ENCODE results near the gene WWOX.

The WWOX gene

GRCh38 chr16:78365366-78365765, 265.9 kb downstream of the WWOX start:
- DNase-seq: no peak

GRCh38 chr16:78368121-78369102, 269.0 kb downstream of the WWOX start:
- no peak for DNase-seq

DNA sequence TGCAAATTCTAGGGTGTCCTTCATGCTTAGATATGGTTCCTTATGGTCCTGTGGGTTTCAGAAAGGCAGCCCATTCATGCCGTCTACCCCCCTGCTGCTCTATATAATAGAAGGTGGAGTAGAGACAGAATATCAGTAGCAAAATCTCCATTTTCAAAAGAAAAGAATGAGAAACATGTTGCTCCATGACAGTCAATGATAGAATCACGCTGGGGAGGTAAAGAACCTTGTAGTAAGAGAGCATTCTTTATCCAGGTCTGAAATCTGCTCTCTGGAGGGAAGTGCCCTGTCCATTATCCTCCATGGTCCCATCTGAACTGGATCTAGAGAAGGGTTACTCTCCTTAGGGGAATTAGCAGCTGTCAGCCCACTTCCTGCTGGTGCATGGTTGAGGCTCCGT, 272.8 kb downstream of the WWOX start:
- no peak for DNase-seq

DNA sequence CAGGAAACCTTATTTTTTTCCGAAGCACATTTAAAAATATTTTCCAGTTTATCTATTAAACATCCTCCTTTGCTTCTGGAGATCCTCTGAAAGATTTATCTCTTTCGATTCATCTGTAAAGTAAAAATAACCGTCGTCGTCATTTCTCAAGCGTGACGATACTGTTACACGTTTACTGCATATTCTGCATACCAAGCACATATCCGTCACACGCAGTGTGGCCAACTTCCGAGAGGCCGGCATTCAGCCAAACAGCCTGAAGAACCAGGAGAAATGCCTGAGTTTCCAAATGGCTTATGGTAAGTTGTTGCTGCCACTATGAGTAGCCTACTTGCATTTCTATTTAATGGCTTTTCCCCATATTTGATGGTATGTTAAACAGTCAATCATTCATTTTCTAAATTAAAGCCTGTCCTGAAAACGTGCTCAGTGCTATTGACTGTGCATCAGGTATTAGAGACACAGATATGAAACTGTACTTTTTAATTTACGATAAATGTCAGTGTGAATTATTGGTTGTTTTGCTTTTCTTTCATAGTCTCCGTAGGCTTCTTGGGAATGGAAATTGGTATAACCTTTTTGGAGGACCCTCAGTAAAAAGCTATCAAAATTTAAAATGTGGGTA, 275.7 kb downstream of the WWOX start:
- no peak for DNase-seq

GRCh38 chr16:78376452-78376851, 277.0 kb downstream of the WWOX start:
- no peak for DNase-seq

- no peak for DNase-seq
Observed at GRCh38 chr16:78377312-78377711, 277.9 kb downstream of the WWOX start.

GRCh38 chr16:78381060-78381459, 281.6 kb downstream of the WWOX start:
- no peak for DNase-seq

GRCh38 chr16:78383118-78383517, 283.7 kb downstream of the WWOX start:
- DNase-seq: no peak

DNA sequence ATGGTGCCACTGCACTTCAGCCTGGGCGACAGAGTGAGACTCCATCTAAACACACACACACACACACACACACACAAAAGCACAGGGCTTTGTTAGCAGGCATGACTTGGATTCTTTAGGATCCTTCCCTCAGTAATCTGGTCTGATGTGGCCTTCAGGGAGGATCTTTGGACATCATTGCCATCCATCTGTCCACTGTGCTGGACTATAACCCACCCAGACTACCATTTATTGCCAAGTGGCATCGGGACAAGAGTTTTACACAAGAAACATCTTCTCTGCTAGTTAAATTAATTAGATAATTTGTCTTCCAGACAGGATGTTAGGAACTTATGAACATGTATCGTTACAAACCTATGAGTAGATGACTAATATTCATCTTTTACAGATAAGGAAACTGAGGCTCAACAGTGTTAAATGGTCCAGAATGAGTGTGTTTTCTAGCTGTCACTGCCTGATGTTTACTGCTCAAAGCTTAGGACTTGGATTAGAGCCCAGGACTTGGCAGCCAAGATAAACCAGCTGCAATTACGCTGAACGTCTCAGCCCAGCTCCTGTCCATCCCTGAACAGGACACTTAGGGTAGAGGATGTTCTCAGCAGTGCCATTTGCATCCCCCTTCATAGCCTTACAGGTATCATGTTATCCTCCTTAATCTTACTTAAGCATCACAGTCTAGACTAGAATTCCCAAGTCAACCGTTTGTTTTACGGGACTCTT, 285.8 kb downstream of the WWOX start:
- DNase-seq: no peak

DNA sequence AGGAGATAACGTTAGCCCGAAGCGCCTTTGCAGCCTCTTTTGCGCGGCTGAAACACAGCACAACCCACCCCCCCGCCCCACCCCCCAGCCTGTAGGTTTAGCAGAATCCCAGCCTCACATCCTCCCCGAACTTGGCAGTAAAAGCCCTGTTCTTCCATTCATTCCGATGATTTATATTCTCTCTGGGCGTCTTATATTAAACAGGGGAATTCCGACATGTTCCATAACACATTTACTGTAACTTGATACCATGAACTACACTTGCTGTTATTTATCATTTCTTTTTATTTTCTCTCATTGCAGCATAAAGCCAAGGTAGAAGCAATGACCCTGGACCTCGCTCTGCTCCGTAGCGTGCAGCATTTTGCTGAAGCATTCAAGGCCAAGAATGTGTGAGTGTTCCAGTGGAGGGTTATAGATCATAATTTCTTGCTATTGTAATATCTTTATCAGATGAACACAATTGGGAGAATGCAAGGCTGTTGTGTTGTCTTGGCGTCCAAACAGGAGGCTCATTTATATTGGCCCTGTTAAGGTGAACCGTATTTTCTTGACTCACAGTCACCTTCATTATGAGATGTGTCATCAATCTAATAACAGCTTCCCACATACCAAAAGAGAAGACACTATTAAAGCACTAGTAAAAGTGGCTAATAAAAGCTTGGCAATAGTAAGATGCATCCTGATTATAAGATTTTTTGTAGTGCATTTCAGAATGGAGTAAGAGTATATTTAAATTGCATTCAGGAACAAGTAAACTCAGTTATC, 287.3 kb downstream of the WWOX start:
- DNase-seq: no peak

DNA sequence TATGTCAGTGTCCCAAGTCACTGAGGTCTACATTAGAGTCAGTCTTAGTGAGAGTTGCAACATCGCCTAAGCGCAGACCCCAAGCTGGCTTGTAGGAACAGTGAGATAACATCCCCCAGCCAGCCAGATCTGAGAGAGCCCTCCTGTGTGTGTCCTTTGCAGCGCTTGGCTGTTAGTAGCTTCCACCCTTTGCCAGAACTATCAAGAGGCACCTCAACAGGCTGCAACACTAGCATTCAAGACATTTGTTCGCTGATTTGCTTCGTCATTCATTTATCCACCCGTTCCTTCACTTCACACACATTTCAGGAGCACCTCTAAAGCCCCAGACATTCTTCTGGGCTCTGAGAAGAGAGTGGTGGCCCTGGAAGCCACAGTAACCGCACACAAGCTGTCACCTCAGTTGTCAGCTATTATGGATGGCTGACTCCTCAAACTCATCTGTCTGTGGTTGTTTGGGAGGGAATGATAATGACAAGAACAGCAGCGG, 289.6 kb downstream of the WWOX start:
- DNase-seq: no peak

- DNase-seq: no peak
Observed at GRCh38 chr16:78390092-78390491, 290.6 kb downstream of the WWOX start.

DNA sequence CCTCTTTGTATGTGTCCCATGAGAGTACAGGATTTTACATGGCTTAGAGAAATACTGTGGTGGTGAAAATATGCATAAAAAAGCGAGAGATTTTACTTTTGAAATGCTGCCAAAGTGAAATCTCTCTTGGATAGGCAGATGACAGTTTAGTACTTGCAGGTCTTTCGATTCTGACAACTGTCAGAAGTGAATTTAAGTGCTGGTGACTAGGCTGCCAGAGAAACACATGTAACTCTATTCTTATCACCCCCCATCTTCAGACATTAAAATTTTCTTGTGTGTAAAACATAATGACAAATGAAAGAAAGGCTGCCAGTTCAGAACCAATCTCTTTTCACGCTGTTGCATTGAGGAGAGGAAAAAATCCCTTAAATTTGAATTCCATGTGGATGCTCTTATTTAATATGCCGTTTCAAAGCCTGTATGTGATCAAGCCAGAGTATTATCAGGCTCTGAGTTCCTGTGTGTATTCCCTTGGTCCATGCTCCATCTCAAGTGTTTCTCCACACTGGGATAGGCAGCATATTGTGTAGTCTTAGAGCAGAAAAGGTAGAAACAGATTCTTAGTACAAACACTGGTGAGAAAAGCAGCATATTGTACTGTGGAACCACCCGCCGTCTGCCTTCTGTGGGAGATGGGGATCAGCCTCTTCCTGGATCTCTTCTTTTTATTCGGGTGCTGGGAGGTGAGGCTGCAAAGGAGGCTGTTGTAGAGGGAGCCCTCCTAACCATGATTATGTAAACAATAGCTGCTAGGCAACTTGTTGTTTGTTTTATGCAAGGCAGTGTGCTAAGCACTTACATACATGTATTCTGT, 291.3 kb downstream of the WWOX start:
- no peak for DNase-seq

GRCh38 chr16:78392585-78393195, 293.2 kb downstream of the WWOX start:
- no peak for DNase-seq

DNA sequence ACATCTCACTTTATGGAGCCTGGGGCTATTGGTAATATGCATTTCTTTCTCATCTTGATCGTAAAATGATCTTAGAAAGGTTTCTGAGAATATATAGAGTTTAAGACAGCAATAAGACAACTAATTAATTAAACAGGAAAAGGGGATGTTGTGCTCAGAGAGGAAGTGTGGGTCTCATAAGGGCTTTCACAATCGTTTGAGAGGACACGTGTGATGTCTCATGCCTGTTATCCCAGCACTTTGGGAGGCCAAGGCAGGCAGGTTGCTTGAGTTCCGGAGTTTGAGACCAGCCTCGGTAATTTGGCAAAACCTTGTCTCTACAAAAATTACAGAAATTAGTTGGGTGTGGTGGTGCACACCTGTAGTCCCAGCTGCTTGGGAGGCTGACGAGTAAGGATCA, 295.6 kb downstream of the WWOX start:
- DNase-seq: no peak

GRCh38 chr16:78396046-78396445, 296.6 kb downstream of the WWOX start:
- no peak for DNase-seq

GRCh38 chr16:78396673-78397072, 297.2 kb downstream of the WWOX start:
- no peak for DNase-seq

- no peak for DNase-seq
Observed at GRCh38 chr16:78399384-78399783, 299.9 kb downstream of the WWOX start.

DNA sequence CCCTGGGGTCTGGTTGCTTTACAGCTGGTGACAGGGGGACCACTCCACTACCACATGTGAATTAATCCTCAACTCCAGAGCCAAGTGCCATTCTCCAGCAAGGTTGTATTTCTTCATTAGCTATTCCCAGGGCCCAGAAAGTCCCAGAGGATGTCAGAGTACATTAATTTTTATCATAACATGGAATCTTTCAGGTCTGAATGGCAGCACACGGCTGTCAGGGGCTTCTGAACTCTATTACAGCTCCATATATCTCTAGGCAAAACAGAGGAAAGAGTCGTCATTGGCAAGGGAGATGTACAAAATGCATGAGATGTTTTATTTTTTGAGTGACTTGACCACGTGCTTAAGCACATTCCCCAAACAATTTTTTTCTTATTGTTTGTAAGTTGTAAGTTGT, 303.4 kb downstream of the WWOX start:
- DNase-seq: no peak

DNA sequence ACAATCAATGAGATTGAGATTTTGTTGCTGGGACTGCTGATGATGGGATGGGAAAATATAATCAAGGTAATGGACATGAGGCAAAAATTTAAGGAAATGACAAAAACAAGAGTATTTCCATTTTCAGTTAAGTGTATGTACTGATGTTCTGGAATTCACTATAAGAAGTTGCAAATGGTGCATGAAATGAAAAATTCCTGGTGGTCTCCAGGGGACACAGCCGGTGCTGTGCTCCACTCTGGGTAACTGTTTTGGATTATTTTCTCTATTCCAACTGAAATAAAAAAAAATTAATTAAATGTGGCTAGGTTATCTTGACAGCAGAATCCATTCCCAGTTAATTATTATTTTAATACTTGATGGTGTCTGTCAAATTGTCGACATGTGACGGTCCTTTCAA, 305.6 kb downstream of the WWOX start:
- no peak for DNase-seq

DNA sequence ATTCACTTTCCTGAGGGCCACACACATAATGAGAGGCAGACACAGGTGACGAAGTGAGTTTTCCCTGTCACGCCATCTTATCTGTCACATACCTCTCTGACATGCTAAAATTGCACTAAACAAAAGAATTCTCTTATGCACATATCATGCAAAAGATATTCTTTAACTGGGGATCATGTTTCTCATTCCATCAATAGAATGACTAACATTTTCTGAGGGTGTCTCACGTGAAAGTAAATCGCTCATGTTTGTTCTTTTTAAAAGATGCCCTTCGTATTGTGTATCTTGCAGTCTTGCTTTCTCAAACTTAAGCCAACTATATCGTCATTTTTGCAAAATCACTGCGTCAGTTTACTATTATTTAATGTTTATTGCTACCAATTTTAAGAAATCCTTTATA, 306.4 kb downstream of the WWOX start:
- no peak for DNase-seq
